HepG2 (cell line): ENCODE results near the gene SASH1.

Experiments
- CTCF ChIP-seq: sonication (generic); formaldehyde crosslinking; IDR thresholded peaks from 2 replicates; pipeline ENCODE4 v1.5.0; 2020; ENCODE audit warnings: mild to moderate bottlenecking, missing genetic modification reagents, moderate library complexity
- PHB2 ChIP-seq: fragments of 450-650 bp; IDR thresholded peaks from 2 replicates; pipeline ENCODE4 v1.6.1; 2018; ENCODE audit not compliant: partially characterized antibody
- RARA ChIP-seq: IDR thresholded peaks from 2 replicates; pipeline ENCODE4 v1.6.1; 2016; ENCODE audit warnings: missing genetic modification reagents, missing compliant biosample characterization
- SAFB2 ChIP-seq: sonication (generic); formaldehyde crosslinking; IDR thresholded peaks from 2 replicates; pipeline ENCODE4 v1.5.1; 2020; ENCODE audit warnings: missing genetic modification reagents, low read depth, mild to moderate bottlenecking, borderline replicate concordance
- THAP7 ChIP-seq: sonication (generic); formaldehyde crosslinking; IDR thresholded peaks from 2 replicates; pipeline ENCODE4 v1.8.1; 2023; ENCODE audit warnings: mild to moderate bottlenecking, missing genetic modification reagents
- THYN1 ChIP-seq: sonication (generic); formaldehyde crosslinking; IDR thresholded peaks from 2 replicates; pipeline ENCODE4 v1.8.1; 2023; ENCODE audit warnings: low read depth, mild to moderate bottlenecking, moderate library complexity, missing genetic modification reagents, borderline replicate concordance
- USF2 ChIP-seq, 2 experiments: sonication (generic) in 1 of 2; formaldehyde crosslinking in 1 of 2; IDR thresholded peaks; 2 replicates each; pipeline versions ENCODE4 v1.5.1 to v1.6.1; 2011 to 2020; ENCODE audit warnings: borderline replicate concordance in 1 of 2, low read depth in 1 of 2, low read length in 1 of 2, mild to moderate bottlenecking in 1 of 2, missing genetic modification reagents in 1 of 2, moderate library complexity in 1 of 2

- TF ChIP-seq THYN1 (CRISPR knock-in tag): no peak
- no peak for TF ChIP-seq CTCF (CRISPR knock-in tag)
- TF ChIP-seq RARA (CRISPR knock-in tag): no peak
- no peak for TF ChIP-seq PHB2
- no peak for TF ChIP-seq USF2 (IDR thresholded peaks at IDR 0.05; ENCODE audit: low read depth, low read length)
- TF ChIP-seq USF2 (CRISPR knock-in tag; IDR thresholded peaks at IDR 0.05; ENCODE audit: borderline replicate concordance): no peak
- no peak for TF ChIP-seq SAFB2 (CRISPR knock-in tag)
- no peak for TF ChIP-seq THAP7
Observed at GRCh38 chr6:148316308-148316707, 26.3 kb upstream of the SASH1 start.
